Neural progenitor cell (in vitro differentiated cells): ENCODE data around the gene HS2ST1.

Experiments used
- EZH2 ChIP-seq: fragments of 200-600 bp; sonication (generic); IDR thresholded peaks from 2 replicates; pipeline ENCODE4 v1.6.1; 2017; ENCODE audit warnings: antibody characterized with exemption, mild to moderate bottlenecking, moderate library complexity
- TF ChIP-seq, protein P1 (sequence below): fragments of 200-600 bp; sonication (generic); IDR thresholded peaks from 2 replicates; pipeline ENCODE4 v1.5.1; 2017; ENCODE audit warnings: antibody characterized with exemption, mild to moderate bottlenecking

GRCh38 chr1:86971778-86972177 lies 57.3 kb downstream of the HS2ST1 start:
- TF ChIP-seq, protein P1, sequence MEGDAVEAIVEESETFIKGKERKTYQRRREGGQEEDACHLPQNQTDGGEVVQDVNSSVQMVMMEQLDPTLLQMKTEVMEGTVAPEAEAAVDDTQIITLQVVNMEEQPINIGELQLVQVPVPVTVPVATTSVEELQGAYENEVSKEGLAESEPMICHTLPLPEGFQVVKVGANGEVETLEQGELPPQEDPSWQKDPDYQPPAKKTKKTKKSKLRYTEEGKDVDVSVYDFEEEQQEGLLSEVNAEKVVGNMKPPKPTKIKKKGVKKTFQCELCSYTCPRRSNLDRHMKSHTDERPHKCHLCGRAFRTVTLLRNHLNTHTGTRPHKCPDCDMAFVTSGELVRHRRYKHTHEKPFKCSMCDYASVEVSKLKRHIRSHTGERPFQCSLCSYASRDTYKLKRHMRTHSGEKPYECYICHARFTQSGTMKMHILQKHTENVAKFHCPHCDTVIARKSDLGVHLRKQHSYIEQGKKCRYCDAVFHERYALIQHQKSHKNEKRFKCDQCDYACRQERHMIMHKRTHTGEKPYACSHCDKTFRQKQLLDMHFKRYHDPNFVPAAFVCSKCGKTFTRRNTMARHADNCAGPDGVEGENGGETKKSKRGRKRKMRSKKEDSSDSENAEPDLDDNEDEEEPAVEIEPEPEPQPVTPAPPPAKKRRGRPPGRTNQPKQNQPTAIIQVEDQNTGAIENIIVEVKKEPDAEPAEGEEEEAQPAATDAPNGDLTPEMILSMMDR = no peak
- no peak for TF ChIP-seq EZH2
